ENCODE data around the gene IPO7. TPM values are rescaled to one million over a fixed set of nuclear protein-coding genes. Genes with fewer than 3 reads are reported as not detected.
"Not testable (repeated sequence)": the region's sequence is repeated elsewhere in the genome, so short reads cannot be mapped to it uniquely, and the experiment has no call there.

Gene IPO7
- 48.6 and 77.6 TPM in 2 replicates for total RNA-seq (2014; rRNA removed; shearing (Covaris generic); ENCODE audit: low replicate concordance)

GRCh38 chr11:9384535-9385326 lies at the start of gene IPO7:
Gene IPO7, plus strand, starts transcription at chr11:9384652. Its CDS starts 112 bp downstream, at chr11:9384764.
- H2AFZ ChIP-seq (ENCODE audit: low read length), result peak within 1 kb of the TSS; percentile 90
- peak within 1 kb of the TSS; percentile 82 for H3K4me2 ChIP-seq (ENCODE audit: low read depth, low read length, poor library complexity, severe bottlenecking)
- peaks cover 24% of the 10 kb centered on the region for H4K20me1 ChIP-seq (ENCODE audit: insufficient read depth, low read depth, low read length)
- no peaks in the 10 kb centered on the region for H3K9me3 ChIP-seq (ENCODE audit: low read length)
- no peaks in the 10 kb centered on the region for H3K9me2 ChIP-seq (replicated peaks; ENCODE audit: insufficient read depth, low read length)
- H3K4me1 ChIP-seq (ENCODE audit: low read length), result peaks cover 19% of the 10 kb centered on the region
- peak within 1 kb of the TSS; percentile 80 for H3K27ac ChIP-seq (ENCODE audit: low read length)
- peak within 1 kb of the TSS; percentile 99 for H3K9ac ChIP-seq (ENCODE audit: low read length)
- peaks cover 27% of the 10 kb centered on the region for H3K36me3 ChIP-seq (ENCODE audit: insufficient read depth, low read length)
- H3K79me2 ChIP-seq (ENCODE audit: low read length), result peaks cover 48% of the 10 kb centered on the region
- H3K27me3 ChIP-seq (ENCODE audit: low read length), result no peaks in the 10 kb centered on the region
- peak; percentile 96 for DNase-seq
- H3K4me3 ChIP-seq (ENCODE audit: low read length), result peak within 1 kb of the TSS; percentile 82

GRCh38 chr11:9341638-9342178 lies 42.7 kb upstream of the IPO7 start:
- Histone ChIP-seq H3K36me3 (ENCODE audit: insufficient read depth, low read length) (no peaks in the 10 kb centered on the region), H3K4me2 (ENCODE audit: low read depth, low read length, poor library complexity, severe bottlenecking) (no peak overlapping the region), H3K4me3 (ENCODE audit: low read length) (no peak overlapping the region), H3K9me3 (ENCODE audit: low read length) (no peaks in the 10 kb centered on the region), H3K27ac (ENCODE audit: low read length) (no peak overlapping the region), H4K20me1 (ENCODE audit: insufficient read depth, low read depth, low read length) (no peaks in the 10 kb centered on the region), H3K27me3 (ENCODE audit: low read length) (no peaks in the 10 kb centered on the region), H3K9ac (ENCODE audit: low read length) (no peak overlapping the region), H2AFZ (ENCODE audit: low read length) (no peak overlapping the region), H3K79me2 (ENCODE audit: low read length) (no peaks in the 10 kb centered on the region), H3K9me2 (replicated peaks; ENCODE audit: insufficient read depth, low read length) (no peaks in the 10 kb centered on the region), H3K4me1 (ENCODE audit: low read length) (no peaks in the 10 kb centered on the region)
- DNase-seq, result no peak

GRCh38 chr11:9344061-9344680 lies 40.3 kb upstream of the IPO7 start:
- no peak for DNase-seq
- Histone ChIP-seq H3K4me1 (ENCODE audit: low read length) (no peaks in the 10 kb centered on the region), H3K4me3 (ENCODE audit: low read length) (no peak overlapping the region), H2AFZ (ENCODE audit: low read length) (no peak overlapping the region), H3K4me2 (ENCODE audit: low read depth, low read length, poor library complexity, severe bottlenecking) (no peak overlapping the region), H3K36me3 (ENCODE audit: insufficient read depth, low read length) (no peaks in the 10 kb centered on the region), H3K9me3 (ENCODE audit: low read length) (no peaks in the 10 kb centered on the region), H3K27ac (ENCODE audit: low read length) (no peak overlapping the region), H3K9ac (ENCODE audit: low read length) (no peak overlapping the region), H3K79me2 (ENCODE audit: low read length) (no peaks in the 10 kb centered on the region), H3K9me2 (replicated peaks; ENCODE audit: insufficient read depth, low read length) (no peaks in the 10 kb centered on the region), H3K27me3 (ENCODE audit: low read length) (no peaks in the 10 kb centered on the region), H4K20me1 (ENCODE audit: insufficient read depth, low read depth, low read length) (no peaks in the 10 kb centered on the region)

- Histone ChIP-seq H3K9ac (ENCODE audit: low read length) (no peak overlapping the region), H3K4me3 (ENCODE audit: low read length) (no peak overlapping the region), H3K27me3 (ENCODE audit: low read length) (no peaks in the 10 kb centered on the region), H3K36me3 (ENCODE audit: insufficient read depth, low read length) (no peaks in the 10 kb centered on the region), H3K27ac (ENCODE audit: low read length) (no peak overlapping the region), H2AFZ (ENCODE audit: low read length) (no peak overlapping the region), H3K4me1 (ENCODE audit: low read length) (no peaks in the 10 kb centered on the region), H3K9me2 (replicated peaks; ENCODE audit: insufficient read depth, low read length) (no peaks in the 10 kb centered on the region), H3K4me2 (ENCODE audit: low read depth, low read length, poor library complexity, severe bottlenecking) (no peak overlapping the region), H3K79me2 (ENCODE audit: low read length) (no peaks in the 10 kb centered on the region), H4K20me1 (ENCODE audit: insufficient read depth, low read depth, low read length) (no peaks in the 10 kb centered on the region), H3K9me3 (ENCODE audit: low read length) (no peaks in the 10 kb centered on the region)
- no peak for DNase-seq
Observed at GRCh38 chr11:9347100-9347499, 37.4 kb upstream of the IPO7 start.

DNA sequence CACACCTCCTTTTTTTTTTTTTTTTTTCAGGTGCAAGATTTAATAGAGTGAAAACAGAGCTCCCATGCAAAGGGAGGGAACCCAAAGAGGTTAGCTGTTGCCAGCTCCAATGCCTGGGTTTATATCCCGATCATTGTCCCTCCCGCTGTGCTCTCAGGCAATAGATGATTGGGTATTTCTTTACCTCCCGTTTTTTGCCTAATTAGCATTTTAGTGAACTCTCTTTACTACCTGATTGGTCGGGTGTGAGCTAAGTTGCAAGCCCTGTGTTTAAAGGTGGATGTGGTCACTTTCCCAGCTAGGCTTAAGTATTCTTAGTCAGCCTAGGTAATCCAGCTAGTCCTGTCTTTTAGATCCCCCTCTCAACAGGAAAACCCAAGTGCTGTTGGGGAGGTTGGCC lies 36.7 kb upstream of the IPO7 start:
- H3K4me1 ChIP-seq (ENCODE audit: low read length); H3K4me3 ChIP-seq (ENCODE audit: low read length); H3K27ac ChIP-seq (ENCODE audit: low read length); H3K9me2 ChIP-seq (replicated peaks; ENCODE audit: insufficient read depth, low read length); H3K27me3 ChIP-seq (ENCODE audit: low read length); H4K20me1 ChIP-seq (ENCODE audit: insufficient read depth, low read depth, low read length); DNase-seq; H3K4me2 ChIP-seq (ENCODE audit: low read depth, low read length, poor library complexity, severe bottlenecking); H3K9me3 ChIP-seq (ENCODE audit: low read length); H3K9ac ChIP-seq (ENCODE audit: low read length); H3K79me2 ChIP-seq (ENCODE audit: low read length); H2AFZ ChIP-seq (ENCODE audit: low read length); H3K36me3 ChIP-seq (ENCODE audit: insufficient read depth, low read length): not testable (repeated sequence)

DNA sequence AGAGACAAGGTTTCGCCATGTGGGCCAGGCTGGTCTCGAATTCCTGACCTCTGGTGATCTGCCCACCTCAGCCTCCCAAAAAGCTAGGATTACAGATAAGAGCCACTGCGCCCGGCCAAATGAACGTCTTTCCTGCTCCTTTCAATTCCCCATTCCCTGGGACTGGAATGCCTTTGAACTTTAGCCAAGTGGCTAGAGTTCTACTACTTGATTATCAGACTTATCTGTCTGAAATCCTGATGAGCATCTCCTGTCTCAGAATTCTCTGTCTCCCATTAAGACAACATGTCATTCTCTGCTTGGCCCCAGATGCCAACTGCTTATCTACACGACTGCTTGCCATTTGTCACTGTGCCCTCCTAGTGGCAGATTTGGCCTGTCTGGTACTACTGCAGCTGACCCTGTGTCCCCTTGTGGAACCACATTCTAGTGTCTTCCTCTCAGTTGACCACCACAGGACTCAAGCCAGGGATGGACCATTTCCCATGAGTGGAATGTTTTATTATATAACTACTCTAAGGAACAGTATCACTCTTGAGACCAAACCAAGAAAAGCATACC lies 33.1 kb upstream of the IPO7 start:
- Histone ChIP-seq H3K79me2 (ENCODE audit: low read length) (no peaks in the 10 kb centered on the region), H3K9me2 (replicated peaks; ENCODE audit: insufficient read depth, low read length) (no peaks in the 10 kb centered on the region), H3K4me2 (ENCODE audit: low read depth, low read length, poor library complexity, severe bottlenecking) (no peak overlapping the region), H3K4me3 (ENCODE audit: low read length) (no peak overlapping the region), H3K9me3 (ENCODE audit: low read length) (no peaks in the 10 kb centered on the region), H3K36me3 (ENCODE audit: insufficient read depth, low read length) (no peaks in the 10 kb centered on the region), H2AFZ (ENCODE audit: low read length) (no peak overlapping the region), H3K27me3 (ENCODE audit: low read length) (no peaks in the 10 kb centered on the region), H3K27ac (ENCODE audit: low read length) (no peak overlapping the region), H3K9ac (ENCODE audit: low read length) (no peak overlapping the region), H4K20me1 (ENCODE audit: insufficient read depth, low read depth, low read length) (no peaks in the 10 kb centered on the region), H3K4me1 (ENCODE audit: low read length) (no peaks in the 10 kb centered on the region)
- DNase-seq, result no peak

- Histone ChIP-seq H3K4me2 (ENCODE audit: low read depth, low read length, poor library complexity, severe bottlenecking) (no peak overlapping the region), H3K27ac (ENCODE audit: low read length) (no peak overlapping the region), H3K79me2 (ENCODE audit: low read length) (no peaks in the 10 kb centered on the region), H3K36me3 (ENCODE audit: insufficient read depth, low read length) (no peaks in the 10 kb centered on the region), H3K4me3 (ENCODE audit: low read length) (no peak overlapping the region), H3K9me3 (ENCODE audit: low read length) (no peaks in the 10 kb centered on the region), H2AFZ (ENCODE audit: low read length) (no peak overlapping the region), H4K20me1 (ENCODE audit: insufficient read depth, low read depth, low read length) (no peaks in the 10 kb centered on the region), H3K9me2 (replicated peaks; ENCODE audit: insufficient read depth, low read length) (no peaks in the 10 kb centered on the region), H3K4me1 (ENCODE audit: low read length) (no peaks in the 10 kb centered on the region), H3K9ac (ENCODE audit: low read length) (no peak overlapping the region), H3K27me3 (ENCODE audit: low read length) (no peaks in the 10 kb centered on the region)
- no peak for DNase-seq
Observed at GRCh38 chr11:9357041-9357440, 27.4 kb upstream of the IPO7 start.

GRCh38 chr11:9360862-9361622 lies 23.4 kb upstream of the IPO7 start:
- not testable (repeated sequence) for H3K36me3 ChIP-seq (ENCODE audit: insufficient read depth, low read length); H3K9me3 ChIP-seq (ENCODE audit: low read length); H3K79me2 ChIP-seq (ENCODE audit: low read length); H3K9me2 ChIP-seq (replicated peaks; ENCODE audit: insufficient read depth, low read length); H3K27ac ChIP-seq (ENCODE audit: low read length); H3K9ac ChIP-seq (ENCODE audit: low read length); DNase-seq; H3K4me3 ChIP-seq (ENCODE audit: low read length); H3K4me2 ChIP-seq (ENCODE audit: low read depth, low read length, poor library complexity, severe bottlenecking); H3K27me3 ChIP-seq (ENCODE audit: low read length); H4K20me1 ChIP-seq (ENCODE audit: insufficient read depth, low read depth, low read length); H2AFZ ChIP-seq (ENCODE audit: low read length)
- peaks cover 16% of the 10 kb centered on the region for H3K4me1 ChIP-seq (ENCODE audit: low read length)

Data from Karpas-422 (cell line).